HL-60 (cell line): ENCODE measurements around the gene GTF2H4.
"Not testable (repeated sequence)": the region's sequence is repeated elsewhere in the genome, so short reads cannot be mapped to it uniquely, and the experiment has no call there.

ENCODE experiments used
- DNase-seq, 2 experiments: peaks; one replicate each; pipeline ENCODE4 v3.0.0-alpha.2; 2010 to 2020; ENCODE audit warnings: low read depth in 1 of 2, low spot score in 1 of 2
- H3K27ac ChIP-seq: fragments of 250-450 bp; sonication (Bioruptor Pico); replicated peaks from 2 replicates; pipeline ENCODE4 v1.5.1; 2020; ENCODE audit warnings: mild to moderate bottlenecking, moderate library complexity
- H3K27me3 ChIP-seq: fragments of 250-450 bp; sonication (Bioruptor Pico); 2 replicates; pipeline ENCODE4 v1.5.1; 2021; ENCODE audit warnings: mild to moderate bottlenecking, moderate library complexity; ENCODE audit not compliant: insufficient read depth, poor library complexity, severe bottlenecking
- H3K4me3 ChIP-seq: replicated peaks from 2 replicates; pipeline ENCODE4 v1.5.1; 2011; ENCODE audit warnings: mild to moderate bottlenecking, control low read depth, low read length; ENCODE audit not compliant: insufficient read depth
- GABPA ChIP-seq: IDR thresholded peaks from 2 replicates; pipeline ENCODE4 v1.6.1; 2012; ENCODE audit warnings: low read depth
- POLR2AphosphoS5 ChIP-seq: IDR thresholded peaks from 2 replicates; pipeline ENCODE4 v1.6.1; 2012; ENCODE audit warnings: low read depth
- SPI1 ChIP-seq: IDR thresholded peaks from 2 replicates; pipeline ENCODE4 v1.6.1; 2012; ENCODE audit warnings: low read depth, mild to moderate bottlenecking, borderline replicate concordance
- TF ChIP-seq, protein P1 (sequence below): IDR thresholded peaks from 2 replicates; pipeline ENCODE4 v1.6.1; 2012; ENCODE audit warnings: low read depth; ENCODE audit not compliant: insufficient replicate concordance
- TF ChIP-seq, protein P2 (sequence below): IDR thresholded peaks from one replicate; pipeline ENCODE4 v1.5.1; 2011; ENCODE audit warnings: low read length, control low read depth, inconsistent platforms; ENCODE audit not compliant: insufficient read depth

The GTF2H4 gene

DNA sequence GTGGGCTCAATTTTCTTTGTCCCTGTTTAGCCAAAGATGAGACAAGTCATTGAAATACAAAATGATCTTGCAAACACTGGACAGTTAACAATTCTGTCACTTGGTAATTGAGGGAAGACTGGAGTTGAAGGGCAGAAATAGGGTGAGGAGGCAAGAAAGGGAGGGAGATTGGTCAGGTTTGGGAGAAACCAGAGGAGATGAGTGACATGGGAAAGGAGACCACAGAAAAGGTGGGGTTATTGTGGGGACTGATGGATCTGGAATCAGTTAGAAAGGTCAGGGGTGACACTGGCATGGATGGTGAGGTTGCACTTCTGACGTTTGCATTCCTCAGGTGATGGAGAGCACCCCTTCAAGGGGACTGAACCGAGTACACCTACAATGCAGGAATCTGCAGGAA, 693 bp downstream of the GTF2H4 start:
- peak overlapping the region; percentile 93 for H3K4me3 ChIP-seq
- TF ChIP-seq GABPA (no peak), SPI1 (no peak), POLR2AphosphoS5 (no peak)
- TF ChIP-seq, protein P1, sequence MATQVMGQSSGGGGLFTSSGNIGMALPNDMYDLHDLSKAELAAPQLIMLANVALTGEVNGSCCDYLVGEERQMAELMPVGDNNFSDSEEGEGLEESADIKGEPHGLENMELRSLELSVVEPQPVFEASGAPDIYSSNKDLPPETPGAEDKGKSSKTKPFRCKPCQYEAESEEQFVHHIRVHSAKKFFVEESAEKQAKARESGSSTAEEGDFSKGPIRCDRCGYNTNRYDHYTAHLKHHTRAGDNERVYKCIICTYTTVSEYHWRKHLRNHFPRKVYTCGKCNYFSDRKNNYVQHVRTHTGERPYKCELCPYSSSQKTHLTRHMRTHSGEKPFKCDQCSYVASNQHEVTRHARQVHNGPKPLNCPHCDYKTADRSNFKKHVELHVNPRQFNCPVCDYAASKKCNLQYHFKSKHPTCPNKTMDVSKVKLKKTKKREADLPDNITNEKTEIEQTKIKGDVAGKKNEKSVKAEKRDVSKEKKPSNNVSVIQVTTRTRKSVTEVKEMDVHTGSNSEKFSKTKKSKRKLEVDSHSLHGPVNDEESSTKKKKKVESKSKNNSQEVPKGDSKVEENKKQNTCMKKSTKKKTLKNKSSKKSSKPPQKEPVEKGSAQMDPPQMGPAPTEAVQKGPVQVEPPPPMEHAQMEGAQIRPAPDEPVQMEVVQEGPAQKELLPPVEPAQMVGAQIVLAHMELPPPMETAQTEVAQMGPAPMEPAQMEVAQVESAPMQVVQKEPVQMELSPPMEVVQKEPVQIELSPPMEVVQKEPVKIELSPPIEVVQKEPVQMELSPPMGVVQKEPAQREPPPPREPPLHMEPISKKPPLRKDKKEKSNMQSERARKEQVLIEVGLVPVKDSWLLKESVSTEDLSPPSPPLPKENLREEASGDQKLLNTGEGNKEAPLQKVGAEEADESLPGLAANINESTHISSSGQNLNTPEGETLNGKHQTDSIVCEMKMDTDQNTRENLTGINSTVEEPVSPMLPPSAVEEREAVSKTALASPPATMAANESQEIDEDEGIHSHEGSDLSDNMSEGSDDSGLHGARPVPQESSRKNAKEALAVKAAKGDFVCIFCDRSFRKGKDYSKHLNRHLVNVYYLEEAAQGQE = no peak
- TF ChIP-seq, protein P2, sequence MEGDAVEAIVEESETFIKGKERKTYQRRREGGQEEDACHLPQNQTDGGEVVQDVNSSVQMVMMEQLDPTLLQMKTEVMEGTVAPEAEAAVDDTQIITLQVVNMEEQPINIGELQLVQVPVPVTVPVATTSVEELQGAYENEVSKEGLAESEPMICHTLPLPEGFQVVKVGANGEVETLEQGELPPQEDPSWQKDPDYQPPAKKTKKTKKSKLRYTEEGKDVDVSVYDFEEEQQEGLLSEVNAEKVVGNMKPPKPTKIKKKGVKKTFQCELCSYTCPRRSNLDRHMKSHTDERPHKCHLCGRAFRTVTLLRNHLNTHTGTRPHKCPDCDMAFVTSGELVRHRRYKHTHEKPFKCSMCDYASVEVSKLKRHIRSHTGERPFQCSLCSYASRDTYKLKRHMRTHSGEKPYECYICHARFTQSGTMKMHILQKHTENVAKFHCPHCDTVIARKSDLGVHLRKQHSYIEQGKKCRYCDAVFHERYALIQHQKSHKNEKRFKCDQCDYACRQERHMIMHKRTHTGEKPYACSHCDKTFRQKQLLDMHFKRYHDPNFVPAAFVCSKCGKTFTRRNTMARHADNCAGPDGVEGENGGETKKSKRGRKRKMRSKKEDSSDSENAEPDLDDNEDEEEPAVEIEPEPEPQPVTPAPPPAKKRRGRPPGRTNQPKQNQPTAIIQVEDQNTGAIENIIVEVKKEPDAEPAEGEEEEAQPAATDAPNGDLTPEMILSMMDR = no peak
- DNase-seq = no peak
- peak overlapping the region; percentile 64 for H3K27ac ChIP-seq
- H3K27me3 ChIP-seq = no peaks in the 10 kb centered on the region

DNA sequence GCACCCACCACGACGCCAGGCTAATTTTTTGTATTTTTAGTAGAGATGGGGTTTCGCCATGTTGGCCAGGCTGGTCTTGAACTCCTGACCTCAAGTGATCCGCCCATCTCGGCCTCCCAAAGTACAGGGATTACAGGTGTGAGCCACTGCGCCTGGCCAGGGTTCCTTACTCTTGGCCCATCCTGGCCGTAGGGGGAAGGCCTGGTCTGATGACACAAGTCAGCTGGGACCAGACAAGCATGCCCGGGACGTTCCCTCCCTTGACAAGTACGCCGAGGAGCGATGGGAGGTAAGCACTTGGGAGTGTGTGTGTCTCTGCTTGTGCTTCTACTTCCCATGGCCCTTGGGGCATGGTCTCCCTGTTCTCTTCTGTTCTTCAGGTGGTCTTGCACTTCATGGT, 2.5 kb downstream of the GTF2H4 start:
- not testable (repeated sequence) for H3K4me3 ChIP-seq, H3K27ac ChIP-seq, H3K27me3 ChIP-seq, DNase-seq

DNA sequence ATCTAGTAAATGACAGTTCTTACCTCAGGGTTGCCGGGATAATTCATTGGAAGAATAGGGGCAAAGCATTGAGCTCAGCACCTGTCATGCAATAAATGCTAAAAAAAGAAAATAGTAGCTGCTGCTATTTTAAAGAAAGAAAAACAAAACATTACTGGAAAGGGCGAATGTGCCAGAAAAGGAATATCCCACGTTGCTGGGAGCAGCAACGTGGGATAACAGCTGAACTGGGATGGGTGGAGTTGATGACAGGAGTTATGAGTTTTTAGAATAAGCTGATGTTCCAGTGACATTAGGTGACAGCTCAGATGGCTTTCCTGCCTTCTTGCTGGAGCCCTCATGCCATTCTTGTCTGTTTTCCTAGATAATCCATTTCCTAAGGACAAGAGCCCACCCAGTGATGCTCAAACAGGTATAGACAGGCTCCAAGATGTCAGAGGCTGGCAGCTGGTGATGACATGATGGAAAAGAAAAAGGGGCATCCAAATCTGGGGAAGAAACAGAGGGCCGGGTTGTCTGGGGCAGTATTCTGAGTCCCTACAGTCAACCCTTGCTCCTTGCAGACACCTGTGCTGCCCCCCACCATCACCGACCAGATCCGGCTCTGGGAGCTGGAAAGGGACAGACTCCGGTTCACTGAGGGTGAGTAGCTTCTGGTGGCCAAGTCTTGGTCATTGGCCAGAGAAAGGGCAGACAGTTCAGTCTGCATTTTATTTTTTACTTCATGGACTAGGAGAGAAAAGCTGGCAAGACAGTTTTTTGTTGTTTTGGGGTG, 4.9 kb downstream of the GTF2H4 start:
- DNase-seq = no peak
- Histone ChIP-seq H3K27ac (no peak overlapping the region), H3K27me3 (no peaks in the 10 kb centered on the region), H3K4me3 (no peak overlapping the region)
- TF ChIP-seq, protein P1 = no peak
- no peak for TF ChIP-seq POLR2AphosphoS5
- TF ChIP-seq, protein P2 = no peak
- no peak for TF ChIP-seq SPI1
- TF ChIP-seq GABPA = no peak

DNA sequence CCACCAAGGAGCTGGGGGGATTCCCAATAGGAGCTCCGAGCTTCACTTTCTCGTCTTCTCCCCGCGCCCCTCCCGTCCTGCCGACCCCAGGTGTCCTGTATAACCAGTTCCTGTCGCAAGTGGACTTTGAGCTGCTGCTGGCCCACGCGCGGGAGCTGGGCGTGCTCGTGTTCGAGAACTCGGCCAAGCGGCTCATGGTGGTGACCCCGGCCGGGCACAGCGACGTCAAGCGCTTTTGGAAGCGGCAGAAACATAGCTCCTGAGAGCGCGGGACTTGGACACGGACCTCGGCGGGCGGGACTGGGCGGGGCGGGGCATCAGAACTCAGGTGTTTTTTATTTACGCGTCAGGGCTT, 5.7 kb downstream of the GTF2H4 start:
- H3K27ac ChIP-seq = no peak overlapping the region
- peak overlapping the region; percentile 56 for H3K4me3 ChIP-seq
- H3K27me3 ChIP-seq = no peaks in the 10 kb centered on the region
- peak in 1 of 2 experiments; percentile 8 for DNase-seq
- TF ChIP-seq, protein P2 = no peak
- TF ChIP-seq SPI1 (no peak), GABPA (no peak), POLR2AphosphoS5 (no peak)
- TF ChIP-seq, protein P1 = no peak
